Keratinocyte (primary cell): ENCODE results near the gene TTBK1.

Experiments
- CTCF ChIP-seq, 3 experiments: IDR thresholded peaks in 1 of 3; conservative IDR thresholded peaks in 1 of 3; optimal IDR thresholded peaks in 1 of 3; 2 replicates in 2 of 3; 3 replicates in 1 of 3; pipeline versions ENCODE3 to v1.5.1; 2011; ENCODE audit warnings: low read length in 3 of 3, mild to moderate bottlenecking in 3 of 3, moderate library complexity in 2 of 3, control low read depth in 1 of 3, inconsistent platforms in 1 of 3; ENCODE audit not compliant: insufficient read depth in 2 of 3; ENCODE audit errors: extremely low read depth in 1 of 3
- EZH2 ChIP-seq: IDR thresholded peaks from one replicate; pipeline ENCODE4 v1.6.1; 2012; ENCODE audit warnings: inconsistent platforms, mild to moderate bottlenecking, low read length, moderate library complexity

- TF ChIP-seq CTCF (optimal IDR thresholded peaks at IDR 0.05 in 1 of 3, IDR thresholded peaks at IDR 0.05 in 1 of 3, conservative IDR thresholded peaks at IDR 0.05 in 1 of 3; ENCODE audit: extremely low read depth in 1 of 3, insufficient read depth in 2 of 3, low read length in 3 of 3) (no peak), EZH2 (no peak)
Observed at GRCh38 chr6:43215066-43215465, 28.2 kb upstream of the TTBK1 start.
